Activated CD4-positive, CD25-positive, alpha-beta regulatory T cell treated with anti-CD3 and anti-CD28 coated beads, Interleukin-2, amount 50 U/mL, for 24 hours (primary cell): Measurements from ENCODE around the gene CD180.
"Not testable (repeated sequence)": the region's sequence is repeated elsewhere in the genome, so short reads cannot be mapped to it uniquely, and the experiment has no call there.

Source experiments
- ATAC-seq, 2 donors: fragments of 150-1000 bp; cut with Tn5 transposase; one replicate each; pipeline ENCODE4 v1.10.0; 2021; ENCODE audit warnings: mild to moderate bottlenecking in 1 of 2, moderate library complexity in 1 of 2

Gene CD180

DNA sequence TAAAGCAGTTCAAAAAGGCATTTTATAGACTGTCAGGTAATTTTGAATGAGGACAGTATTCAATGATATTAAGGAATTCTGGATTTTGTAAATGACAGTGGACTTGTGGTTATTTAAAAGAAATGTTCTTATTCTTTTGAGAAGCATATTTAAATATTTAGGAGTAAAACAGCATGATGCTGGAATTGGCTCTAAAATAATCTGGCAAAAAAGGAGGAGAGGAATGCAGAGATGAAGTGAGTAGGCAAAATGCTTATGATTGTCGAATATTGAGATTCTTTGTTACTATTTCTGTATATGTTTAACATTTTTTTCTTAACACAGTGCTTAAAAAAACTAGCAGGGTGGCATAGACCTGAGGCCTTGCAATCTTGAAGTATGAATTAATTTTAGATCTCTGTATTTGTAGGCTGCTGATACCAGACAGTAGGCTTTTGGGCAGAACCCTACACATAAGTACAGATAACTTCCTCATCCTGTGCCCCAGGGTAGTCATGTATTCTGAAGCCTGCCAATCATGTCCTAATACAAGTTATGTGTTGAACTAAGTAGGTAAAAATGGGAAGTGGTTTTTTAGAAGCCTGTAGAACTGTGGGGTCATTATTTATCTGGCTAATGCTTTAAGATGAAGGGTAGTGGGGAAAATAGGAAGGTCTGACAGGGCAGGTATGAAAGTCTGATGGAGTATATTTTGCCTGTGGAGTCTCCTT, 9.4 kb downstream of the CD180 start:
- ATAC-seq, result peak; percentile 43 to 61

DNA sequence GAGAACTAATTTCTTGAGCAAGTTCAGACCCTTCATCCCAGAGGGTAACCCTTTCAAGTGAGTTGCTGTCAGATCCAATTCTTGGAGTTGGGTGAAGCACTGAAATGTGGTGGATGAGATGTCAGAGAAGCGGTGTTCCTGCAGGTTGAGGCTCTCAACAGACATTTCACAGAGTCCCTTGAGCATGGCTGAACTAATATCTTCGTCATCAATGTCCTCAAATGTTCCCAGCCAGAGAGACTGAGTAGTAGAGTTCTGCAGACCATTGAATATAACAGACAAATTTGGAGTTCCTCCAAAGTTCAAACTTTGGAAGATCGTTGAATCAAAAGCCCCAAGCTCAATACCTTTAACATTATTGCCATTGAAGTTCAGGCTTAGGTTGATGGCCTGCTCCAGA, 12.7 kb downstream of the CD180 start:
- no peak for ATAC-seq

DNA sequence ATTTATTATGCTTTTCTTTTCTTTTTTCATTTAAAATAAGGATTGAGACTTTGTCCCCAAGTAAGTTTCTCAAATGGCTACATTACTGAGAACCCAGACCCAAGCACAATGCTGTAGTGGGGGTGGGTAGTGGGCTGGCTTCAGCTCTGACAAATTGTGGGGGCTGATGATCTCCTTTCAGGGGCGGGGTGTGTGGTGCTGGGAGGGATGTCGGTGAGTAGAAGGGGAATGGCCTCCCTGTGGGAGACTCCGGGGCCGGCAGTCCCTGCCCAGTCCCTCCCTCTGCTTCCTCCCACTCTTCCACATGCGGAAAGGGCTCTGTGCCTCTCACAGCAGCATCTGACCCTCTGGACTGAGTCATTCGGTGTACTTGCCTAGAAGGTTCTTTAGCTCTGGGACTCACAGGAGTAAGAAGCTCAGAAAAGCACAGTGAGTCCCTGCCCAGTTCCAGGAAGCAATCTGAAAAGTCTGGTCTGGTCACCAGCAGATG, 14.3 kb downstream of the CD180 start:
- ATAC-seq, result peak in 1 of 2 donors; percentile 17

DNA sequence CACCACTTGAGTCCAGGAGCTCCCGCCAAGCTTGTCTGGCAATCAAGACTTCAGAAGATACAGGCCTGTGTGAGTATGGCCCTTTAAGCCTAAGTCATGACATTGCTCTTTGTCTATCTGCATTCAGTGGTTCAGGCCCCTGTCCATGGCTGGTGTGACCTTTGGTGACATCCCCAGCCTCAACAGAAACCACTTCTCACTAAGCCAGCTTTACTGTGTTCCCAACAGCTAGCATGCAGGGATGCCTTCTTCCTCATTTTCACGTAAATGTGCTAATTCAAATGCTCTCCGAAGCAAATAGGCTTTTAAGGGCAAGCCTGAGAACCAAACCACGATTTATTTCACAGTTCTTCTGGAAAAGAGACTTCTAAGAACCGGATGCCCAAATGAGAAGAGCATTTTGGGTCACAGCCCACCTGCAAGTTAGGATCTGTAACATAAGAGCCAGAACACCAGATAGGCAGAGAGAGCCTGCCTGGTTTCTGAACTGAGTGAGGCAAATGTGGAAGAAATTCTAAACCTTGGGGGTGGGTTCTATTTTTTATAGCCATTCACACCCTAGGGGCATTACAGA, 14.9 kb downstream of the CD180 start:
- peak; percentile 17 to 24 for ATAC-seq

DNA sequence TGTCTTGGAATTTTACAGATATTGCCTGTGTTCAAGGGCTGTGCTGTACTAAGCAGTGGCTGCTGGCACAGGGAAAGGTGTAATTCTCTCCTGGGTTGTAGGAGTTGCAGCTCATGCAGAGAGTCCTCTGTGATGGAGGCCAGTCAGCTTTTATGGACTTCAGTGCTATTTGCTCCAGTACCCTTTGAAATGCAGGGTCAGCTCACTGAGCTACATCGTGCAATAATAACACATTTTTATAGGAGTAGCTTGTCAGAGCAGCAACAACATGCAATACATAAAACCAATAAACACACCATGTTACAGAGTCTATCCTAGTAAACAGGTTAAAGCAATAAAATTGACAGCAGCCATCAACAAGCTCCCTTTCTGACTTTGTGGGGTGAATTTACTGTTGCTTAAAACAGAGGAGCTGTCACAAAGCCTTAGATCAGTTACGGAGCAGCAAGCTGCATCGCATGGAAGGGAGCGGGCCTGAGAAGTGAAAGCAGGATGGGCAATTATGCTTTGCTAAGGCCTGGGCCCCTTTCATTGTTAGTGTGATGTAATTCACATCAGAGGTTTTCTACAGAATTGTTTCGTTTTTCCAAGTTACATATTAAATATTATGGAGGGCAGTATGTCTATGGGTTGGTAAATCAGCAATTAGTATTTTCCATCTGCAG, 16.8 kb downstream of the CD180 start:
- ATAC-seq, result no peak

DNA sequence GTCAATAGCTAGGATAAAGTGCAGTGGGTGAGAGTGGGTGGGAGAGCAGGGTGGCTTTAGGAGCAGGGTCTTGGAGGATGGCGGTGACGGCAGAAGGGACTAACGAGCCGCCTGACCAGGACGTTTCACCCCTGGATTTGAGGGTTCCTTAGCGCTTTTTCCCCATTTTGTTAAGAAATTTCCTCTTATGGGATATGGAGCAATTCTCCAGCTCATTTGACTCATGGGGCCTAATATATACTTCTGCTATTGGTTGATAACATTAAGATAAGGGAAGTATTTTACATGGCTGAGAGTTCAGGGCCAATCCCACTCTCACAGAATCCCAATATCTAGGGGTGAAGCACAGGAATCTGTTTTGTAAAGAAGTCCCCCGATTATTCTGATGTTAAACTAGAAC, 17.6 kb downstream of the CD180 start:
- no peak for ATAC-seq

DNA sequence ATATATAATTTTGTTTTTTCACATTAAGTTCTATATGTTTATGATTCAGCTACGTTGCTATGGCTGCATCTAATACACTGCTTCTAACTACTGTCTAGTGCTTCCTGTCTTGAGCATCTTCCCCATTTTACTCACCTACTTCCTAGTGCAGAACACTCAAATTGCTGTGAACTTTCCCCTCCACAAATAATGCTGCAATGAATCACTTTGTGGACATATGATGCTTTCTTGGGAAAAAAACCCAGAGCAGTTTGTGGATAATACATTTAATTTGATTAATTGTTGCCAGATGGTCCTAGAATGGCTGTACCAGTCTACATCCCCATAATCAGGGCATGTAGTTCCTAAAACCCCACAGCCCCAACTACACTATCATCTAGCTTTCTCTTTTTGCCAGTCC, 18.5 kb downstream of the CD180 start:
- peak; percentile 27 to 42 for ATAC-seq

DNA sequence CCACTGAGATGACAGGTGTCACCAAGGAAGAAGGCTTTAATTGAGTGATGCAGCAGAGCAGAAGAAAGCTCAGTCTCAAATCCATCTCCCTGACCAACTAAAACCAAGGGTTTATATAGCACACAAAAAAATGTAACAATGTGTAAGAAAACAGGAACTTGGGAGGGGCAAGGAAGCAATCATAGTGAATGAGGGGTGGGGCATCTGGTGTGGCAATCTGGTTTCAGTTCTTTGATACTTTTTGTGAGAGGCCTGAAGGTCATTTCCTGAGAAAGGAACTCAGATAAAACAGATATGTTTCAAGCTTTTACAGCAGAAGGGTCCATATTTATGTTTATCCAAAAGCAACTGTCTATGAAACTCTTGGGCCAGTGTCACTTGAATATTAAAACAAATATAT, 19.7 kb downstream of the CD180 start:
- no peak for ATAC-seq

DNA sequence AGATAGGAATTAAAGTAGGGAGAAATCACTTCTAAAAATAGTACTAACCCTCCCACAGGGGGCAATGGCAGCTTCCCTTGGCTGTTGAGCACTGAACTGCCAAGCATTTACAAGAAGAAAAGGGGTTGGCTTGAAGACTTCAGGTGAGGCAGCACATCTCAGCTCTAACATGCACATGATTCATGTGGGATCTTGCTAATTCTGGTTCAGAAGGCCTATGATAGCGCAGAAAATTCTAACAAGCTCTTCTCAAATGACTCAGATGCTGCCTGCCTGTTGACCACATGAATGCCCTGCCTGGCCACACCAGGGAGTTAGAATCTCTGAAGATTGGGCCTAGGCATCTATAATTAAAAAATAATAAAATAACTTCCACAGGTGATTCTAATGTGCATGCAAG, 22.6 kb downstream of the CD180 start:
- ATAC-seq, result peak; percentile 67 to 76

DNA sequence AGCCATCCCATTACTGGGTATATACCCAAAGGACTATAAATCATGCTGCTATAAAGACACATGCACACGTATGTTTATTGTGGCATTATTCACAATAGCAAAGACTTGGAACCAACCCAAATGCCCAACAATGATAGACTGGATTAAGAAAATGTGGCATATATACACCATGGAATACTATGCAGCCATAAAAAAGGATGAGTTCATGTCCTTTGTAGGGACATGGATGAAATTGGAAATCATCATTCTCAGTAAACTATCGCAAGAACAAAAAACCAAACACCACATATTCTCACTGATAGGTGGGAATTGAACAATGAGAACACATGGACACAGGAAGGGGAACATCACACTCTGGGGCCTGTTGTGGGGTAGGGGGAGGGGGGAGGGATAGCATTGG, 23.2 kb downstream of the CD180 start:
- not testable (repeated sequence) for ATAC-seq

DNA sequence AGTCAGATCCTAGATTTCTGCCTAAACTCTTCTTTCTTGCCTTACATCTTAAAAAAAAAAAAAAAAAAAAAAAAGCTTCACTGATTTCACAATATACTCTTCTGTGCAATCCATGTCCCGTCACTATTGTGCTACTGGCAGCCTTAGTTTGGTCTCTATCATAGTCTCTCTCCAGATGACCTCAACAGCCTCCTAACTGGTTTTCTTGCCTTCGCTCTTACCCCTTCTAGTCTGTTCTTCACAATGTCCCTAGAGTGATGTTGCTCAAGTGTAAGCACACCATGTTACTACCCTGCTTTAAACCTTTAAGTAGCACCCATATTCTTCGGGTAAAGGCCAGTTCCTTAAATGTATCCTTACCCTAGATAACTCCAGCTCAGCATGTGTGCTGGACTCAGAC, 25.8 kb downstream of the CD180 start:
- ATAC-seq, result no peak

DNA sequence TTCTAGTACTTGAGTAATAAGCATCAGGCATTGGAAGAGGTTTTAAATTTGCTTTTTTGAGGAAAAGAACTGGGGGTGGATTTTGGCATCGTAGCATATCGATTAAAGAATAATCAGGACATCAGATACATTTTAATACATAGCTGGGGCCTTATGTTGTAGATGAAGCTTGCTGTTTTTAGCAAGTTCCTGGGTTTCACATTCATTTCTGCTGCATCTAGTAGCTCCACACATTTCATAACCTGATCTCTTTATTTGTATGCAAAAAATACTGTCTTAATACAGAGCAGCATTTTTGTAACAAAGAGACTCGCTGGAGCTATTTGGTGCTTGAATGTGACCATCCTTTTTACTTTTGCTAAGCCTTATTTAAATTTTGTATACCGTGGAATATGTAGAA, 28.5 kb downstream of the CD180 start:
- ATAC-seq, result no peak

DNA sequence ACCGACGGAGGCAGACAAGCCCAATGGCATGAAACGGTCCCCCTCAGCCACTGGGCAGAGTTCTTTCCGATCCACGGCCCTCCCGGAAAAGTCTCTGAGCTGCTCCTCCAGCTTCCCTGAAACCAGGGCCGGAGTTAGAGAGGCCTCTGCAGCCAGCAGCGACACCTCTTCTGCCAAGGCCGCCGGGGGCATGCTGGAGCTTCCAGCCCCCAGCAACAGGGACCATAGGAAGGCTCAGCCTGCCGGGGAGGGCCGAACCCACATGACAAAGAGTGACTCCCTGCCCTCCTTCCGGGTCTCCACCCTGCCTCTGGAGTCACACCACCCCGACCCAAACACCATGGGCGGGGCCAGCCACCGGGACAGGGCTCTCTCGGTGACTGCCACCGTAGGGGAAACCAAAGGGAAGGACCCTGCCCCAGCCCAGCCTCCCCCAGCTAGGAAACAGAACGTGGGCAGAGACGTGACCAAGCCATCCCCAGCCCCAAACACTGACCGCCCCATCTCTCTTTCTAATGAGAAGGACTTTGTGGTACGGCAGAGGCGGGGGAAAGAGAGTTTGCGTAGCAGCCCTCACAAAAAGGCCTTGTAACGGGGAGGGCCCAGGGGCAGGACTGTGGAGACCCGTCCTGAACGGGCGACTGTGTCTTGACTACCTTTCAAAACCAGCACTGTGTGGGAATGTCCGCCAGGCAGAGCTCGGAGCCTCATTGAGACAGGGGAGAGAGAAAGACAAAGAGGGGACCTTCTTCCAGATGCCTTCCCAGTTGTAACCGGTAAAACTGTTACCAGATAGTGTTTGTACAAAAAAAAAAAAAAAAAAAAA, 29.9 kb downstream of the CD180 start:
- ATAC-seq, result peak; percentile 78

DNA sequence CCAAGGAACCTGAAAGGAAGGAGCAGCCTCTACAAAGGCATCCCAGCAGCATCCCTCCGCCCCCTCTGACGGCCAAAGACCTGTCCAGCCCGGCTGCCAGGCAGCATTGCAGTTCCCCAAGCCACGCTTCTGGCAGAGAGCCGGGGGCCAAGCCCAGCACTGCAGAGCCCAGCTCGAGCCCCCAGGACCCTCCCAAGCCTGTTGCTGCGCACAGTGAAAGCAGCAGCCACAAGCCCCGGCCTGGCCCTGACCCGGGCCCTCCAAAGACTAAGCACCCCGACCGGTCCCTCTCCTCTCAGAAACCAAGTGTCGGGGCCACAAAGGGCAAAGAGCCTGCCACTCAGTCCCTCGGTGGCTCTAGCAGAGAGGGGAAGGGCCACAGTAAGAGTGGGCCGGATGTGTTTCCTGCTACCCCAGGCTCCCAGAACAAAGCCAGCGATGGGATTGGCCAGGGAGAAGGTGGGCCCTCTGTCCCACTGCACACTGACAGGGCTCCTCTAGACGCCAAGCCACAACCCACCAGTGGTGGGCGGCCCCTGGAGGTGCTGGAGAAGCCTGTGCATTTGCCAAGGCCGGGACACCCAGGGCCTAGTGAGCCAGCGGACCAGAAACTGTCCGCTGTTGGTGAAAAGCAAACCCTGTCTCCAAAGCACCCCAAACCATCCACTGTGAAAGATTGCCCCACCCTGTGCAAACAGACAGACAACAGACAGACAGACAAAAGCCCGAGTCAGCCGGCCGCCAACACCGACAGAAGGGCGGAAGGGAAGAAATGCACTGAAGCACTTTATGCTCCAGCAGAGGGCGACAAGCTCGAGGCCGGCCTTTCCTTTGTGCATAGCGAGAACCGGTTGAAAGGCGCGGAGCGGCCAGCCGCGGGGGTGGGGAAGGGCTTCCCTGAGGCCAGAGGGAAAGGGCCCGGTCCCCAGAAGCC, 30.8 kb downstream of the CD180 start:
- ATAC-seq, result peak; percentile 75

DNA sequence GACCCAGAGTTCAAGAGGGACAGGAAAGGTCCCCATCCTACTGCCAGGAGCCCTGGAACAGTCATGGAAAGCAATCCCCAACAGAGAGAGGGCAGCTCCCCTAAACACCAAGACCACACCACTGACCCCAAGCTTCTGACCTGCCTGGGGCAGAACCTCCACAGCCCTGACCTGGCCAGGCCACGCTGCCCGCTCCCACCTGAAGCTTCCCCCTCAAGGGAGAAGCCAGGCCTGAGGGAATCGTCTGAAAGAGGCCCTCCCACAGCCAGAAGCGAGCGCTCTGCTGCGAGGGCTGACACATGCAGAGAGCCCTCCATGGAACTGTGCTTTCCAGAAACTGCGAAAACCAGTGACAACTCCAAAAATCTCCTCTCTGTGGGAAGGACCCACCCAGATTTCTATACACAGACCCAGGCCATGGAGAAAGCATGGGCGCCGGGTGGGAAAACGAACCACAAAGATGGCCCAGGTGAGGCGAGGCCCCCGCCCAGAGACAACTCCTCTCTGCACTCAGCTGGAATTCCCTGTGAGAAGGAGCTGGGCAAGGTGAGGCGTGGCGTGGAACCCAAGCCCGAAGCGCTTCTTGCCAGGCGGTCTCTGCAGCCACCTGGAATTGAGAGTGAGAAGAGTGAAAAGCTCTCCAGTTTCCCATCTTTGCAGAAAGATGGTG, 31.6 kb downstream of the CD180 start:
- ATAC-seq, result no peak

DNA sequence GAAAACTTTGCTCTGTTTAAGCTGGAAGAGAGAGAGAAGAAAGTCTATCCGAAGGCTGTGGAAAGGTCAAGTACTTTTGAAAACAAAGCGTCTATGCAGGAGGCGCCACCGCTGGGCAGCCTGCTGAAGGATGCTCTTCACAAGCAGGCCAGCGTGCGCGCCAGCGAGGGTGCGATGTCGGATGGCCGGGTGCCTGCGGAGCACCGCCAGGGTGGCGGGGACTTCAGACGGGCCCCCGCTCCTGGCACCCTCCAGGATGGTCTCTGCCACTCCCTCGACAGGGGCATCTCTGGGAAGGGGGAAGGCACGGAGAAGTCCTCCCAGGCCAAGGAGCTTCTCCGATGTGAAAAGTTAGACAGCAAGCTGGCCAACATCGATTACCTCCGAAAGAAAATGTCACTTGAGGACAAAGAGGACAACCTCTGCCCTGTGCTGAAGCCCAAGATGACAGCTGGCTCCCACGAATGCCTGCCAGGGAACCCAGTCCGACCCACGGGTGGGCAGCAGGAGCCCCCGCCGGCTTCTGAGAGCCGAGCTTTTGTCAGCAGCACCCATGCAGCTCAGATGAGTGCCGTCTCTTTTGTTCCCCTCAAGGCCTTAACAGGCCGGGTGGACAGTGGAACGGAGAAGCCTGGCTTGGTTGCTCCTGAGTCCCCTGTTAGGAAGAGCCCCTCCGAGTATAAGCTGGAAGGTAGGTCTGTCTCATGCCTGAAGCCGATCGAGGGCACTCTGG, 32.6 kb downstream of the CD180 start:
- no peak for ATAC-seq

DNA sequence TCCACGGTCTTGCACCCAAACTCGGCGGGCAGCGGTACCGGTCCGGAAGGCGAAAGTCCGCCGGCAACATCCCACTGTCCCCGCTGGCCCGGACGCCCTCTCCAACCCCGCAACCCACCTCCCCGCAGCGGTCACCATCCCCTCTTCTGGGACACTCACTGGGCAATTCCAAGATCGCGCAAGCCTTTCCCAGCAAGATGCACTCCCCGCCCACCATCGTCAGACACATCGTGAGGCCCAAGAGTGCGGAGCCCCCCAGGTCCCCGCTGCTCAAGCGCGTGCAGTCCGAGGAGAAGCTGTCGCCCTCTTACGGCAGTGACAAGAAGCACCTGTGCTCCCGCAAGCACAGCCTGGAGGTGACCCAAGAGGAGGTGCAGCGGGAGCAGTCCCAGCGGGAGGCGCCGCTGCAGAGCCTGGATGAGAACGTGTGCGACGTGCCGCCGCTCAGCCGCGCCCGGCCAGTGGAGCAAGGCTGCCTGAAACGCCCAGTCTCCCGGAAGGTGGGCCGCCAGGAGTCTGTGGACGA, 33.3 kb downstream of the CD180 start:
- no peak for ATAC-seq

DNA sequence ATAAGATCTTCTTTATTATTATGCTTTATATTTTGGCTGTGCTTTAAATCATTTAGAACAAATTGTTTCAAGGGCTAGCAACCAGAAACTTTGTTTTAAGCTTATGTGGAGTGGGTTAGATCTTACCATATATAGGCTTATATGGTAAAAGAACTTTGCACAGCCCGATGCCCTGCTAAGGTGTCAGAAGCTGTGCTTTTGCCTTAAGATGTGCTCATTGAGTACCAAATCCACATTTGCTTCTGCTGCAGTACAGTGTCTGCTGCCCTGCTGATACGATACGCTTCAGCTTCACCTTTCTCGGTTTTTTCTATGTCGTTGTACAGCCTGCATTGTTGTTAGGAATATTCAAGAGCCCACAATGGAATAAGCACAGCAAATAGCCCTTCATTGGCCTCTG, 34.8 kb downstream of the CD180 start:
- ATAC-seq, result no peak

DNA sequence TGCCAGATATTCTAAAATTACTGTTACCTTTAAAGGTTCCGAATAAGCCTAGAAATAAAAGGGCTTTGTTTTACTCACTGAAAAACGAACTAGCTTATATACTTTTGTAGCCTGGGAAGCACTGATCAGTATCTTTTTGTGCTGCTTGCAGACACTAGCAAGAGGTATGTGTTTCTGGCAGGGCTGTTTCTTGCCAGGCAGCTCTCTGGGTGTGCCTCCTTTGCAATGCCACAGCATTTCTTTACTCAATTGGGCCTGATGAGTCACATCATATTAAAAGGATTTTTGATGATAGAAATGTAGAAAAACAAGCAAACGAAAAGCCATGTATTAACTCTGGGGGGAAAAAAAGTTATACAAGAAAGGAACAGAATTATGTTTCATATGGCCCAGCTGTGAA, 35.6 kb downstream of the CD180 start:
- ATAC-seq, result peak; percentile 56 to 64

DNA sequence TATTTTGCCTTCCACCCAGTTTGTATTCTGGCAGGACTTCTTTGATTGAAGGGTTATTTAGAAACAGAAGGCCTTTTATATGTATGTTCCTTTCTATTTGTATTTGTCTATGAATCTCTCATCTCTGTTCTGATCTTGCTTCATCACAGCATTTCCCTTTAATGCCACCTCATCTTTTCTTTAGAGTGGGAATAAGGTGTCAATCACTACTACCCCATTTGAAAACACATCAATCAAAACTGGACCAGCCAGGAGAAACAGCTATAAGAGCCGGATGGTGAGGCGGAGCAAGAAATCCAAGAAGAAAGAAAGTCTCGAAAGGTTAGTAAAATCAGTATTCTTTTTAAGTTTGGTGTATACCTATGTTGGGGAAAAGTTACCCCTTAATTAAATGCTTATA, 36.3 kb downstream of the CD180 start:
- ATAC-seq, result no peak
